GM19351 (cell line): ENCODE results near the gene MCRIP2.

ENCODE experiments used
- ATAC-seq: cut with Tn5 transposase; IDR thresholded peaks from one replicate; pipeline ENCODE4 v1.9.1; 2021; ENCODE audit warnings: mild to moderate bottlenecking, moderate library complexity; ENCODE audit not compliant: unreplicated experiment

MCRIP2 gene

GRCh38 chr16:667780-668518 lies 26.3 kb downstream of the MCRIP2 start, which contains the start of gene RHOT2:
RHOT2 (plus strand) TSS chr16:668132; CDS start chr16:668200, 68 bp downstream.
- peak; percentile 93 for ATAC-seq

GRCh38 chr16:668519-669171 lies 27.0 kb downstream of the MCRIP2 start:
- ATAC-seq = no peak

GRCh38 chr16:669666-670065 lies 28.0 kb downstream of the MCRIP2 start:
- ATAC-seq = no peak

- ATAC-seq = no peak
These were observed 29.1 kb downstream of the MCRIP2 start for GRCh38 chr16:670485-671352.

GRCh38 chr16:671353-672131 lies 29.9 kb downstream of the MCRIP2 start:
- no peak for ATAC-seq

- no peak for ATAC-seq
These were observed 30.7 kb downstream of the MCRIP2 start for GRCh38 chr16:672371-672770.

GRCh38 chr16:672851-673250 lies 31.2 kb downstream of the MCRIP2 start:
- ATAC-seq = no peak

- no peak for ATAC-seq
These were observed 31.9 kb downstream of the MCRIP2 start for GRCh38 chr16:673399-673991.

GRCh38 chr16:674214-674881 lies 32.7 kb downstream of the MCRIP2 start:
- no peak for ATAC-seq

- no peak for ATAC-seq
These were observed 33.6 kb downstream of the MCRIP2 start, which contains the start of gene RHBDL1 for GRCh38 chr16:674968-675883. RHBDL1 (plus strand) TSS chr16:675671; CDS start chr16:675791, 120 bp downstream.

- ATAC-seq = no peak
These were observed 34.4 kb downstream of the MCRIP2 start for GRCh38 chr16:675884-676564.

- ATAC-seq = no peak
These were observed 34.9 kb downstream of the MCRIP2 start for GRCh38 chr16:676565-676902.

- ATAC-seq = no peak
These were observed 35.3 kb downstream of the MCRIP2 start for GRCh38 chr16:676913-677312.

GRCh38 chr16:677316-678190 lies 35.9 kb downstream of the MCRIP2 start:
- ATAC-seq = no peak

- ATAC-seq = no peak
These were observed 36.7 kb downstream of the MCRIP2 start for GRCh38 chr16:678209-678857.
